ENCODE results near the gene PRKN. TPM values are rescaled to one million over a fixed set of nuclear protein-coding genes. Genes with fewer than 3 reads are reported as not detected.

Gene PRKN
- total RNA-seq, 1 experiment from 2014 or later = 2.0 TPM

DNA sequence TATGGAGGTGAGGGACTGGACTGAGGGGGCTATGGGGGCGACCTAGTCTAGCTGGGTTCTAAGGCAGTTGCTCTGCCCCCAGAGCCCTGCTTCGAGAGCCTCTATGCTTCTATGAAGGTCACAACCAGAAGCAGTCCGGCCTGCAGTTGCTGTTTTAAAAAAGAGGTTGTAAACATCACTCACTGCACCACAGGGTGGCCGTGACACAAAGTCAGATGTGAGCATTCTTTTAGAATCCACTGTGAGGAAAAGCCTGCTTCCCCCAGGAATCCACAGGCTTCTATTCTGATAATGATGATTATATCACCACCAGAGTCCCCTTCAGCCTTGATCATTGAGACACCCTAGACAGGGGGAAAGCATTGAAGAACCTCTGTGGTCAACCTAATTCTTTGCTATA, 1224.0 kb downstream of the PRKN start:
- Histone ChIP-seq H3K9ac (ENCODE audit: extremely low read depth, insufficient read length, low read length) (no peak overlapping the region), H4K5ac (ENCODE audit: insufficient read length, low read depth, low read length) (no peak overlapping the region), H2AK5ac (ENCODE audit: insufficient read length, low read length) (no peak overlapping the region), H3K79me2 (ENCODE audit: insufficient read depth, low read length) (no peaks in the 10 kb centered on the region), H2BK20ac (ENCODE audit: low read depth, low read length, poor library complexity, severe bottlenecking) (no peak overlapping the region), H4K20me1 (ENCODE audit: control insufficient read depth, insufficient read depth, insufficient read length) (no peaks in the 10 kb centered on the region), H3K18ac (ENCODE audit: insufficient read length, low read depth, low read length) (no peak overlapping the region), H3K27me3 (ENCODE audit: insufficient read depth, low read length) (no peaks in the 10 kb centered on the region), H3K23me2 (ENCODE audit: insufficient read length, low read depth, low read length, poor library complexity, severe bottlenecking) (no peaks in the 10 kb centered on the region), H3K4ac (ENCODE audit: low read depth, low read length) (no peak overlapping the region), H3T11ph (ENCODE audit: low read length) (no peak overlapping the region), H3K4me2 (ENCODE audit: insufficient read depth, insufficient read length, low read length) (no peak overlapping the region), H3K56ac (ENCODE audit: insufficient read length, low read depth, low read length) (no peak overlapping the region), H4K8ac (replicated peaks; ENCODE audit: insufficient read length, low read depth, low read length) (no peak overlapping the region), H3K27ac (ENCODE audit: insufficient read length, low read depth, low read length) (no peak overlapping the region), H3K79me1 (ENCODE audit: insufficient read depth, low read depth, low read length, poor library complexity, severe bottlenecking) (no peaks in the 10 kb centered on the region), H4K91ac (ENCODE audit: insufficient read length, low read depth, low read length) (no peak overlapping the region), H2BK15ac (ENCODE audit: low read depth, low read length) (no peak overlapping the region), H2AFZ (ENCODE audit: low read length) (no peak overlapping the region), H3K4me1 (ENCODE audit: insufficient read depth, low read length) (no peaks in the 10 kb centered on the region), H2BK5ac (ENCODE audit: insufficient read length, low read length) (no peak overlapping the region), H3K23ac (ENCODE audit: insufficient read length, low read depth, low read length) (no peak overlapping the region), H2BK120ac (ENCODE audit: low read depth, low read length, poor library complexity, severe bottlenecking) (no peak overlapping the region), H3K9me3 (ENCODE audit: control insufficient read depth, low read depth, low read length) (no peaks in the 10 kb centered on the region), H2BK12ac (ENCODE audit: insufficient read length, low read depth, low read length) (no peak overlapping the region), H3K14ac (ENCODE audit: insufficient read depth, low read length) (no peak overlapping the region)
- no peak overlapping the region for H3K4me3 Mint-ChIP-seq
- no CpG with 5 or more reads among the region's 4 CpGs for WGBS (ENCODE audit: extremely low coverage, insufficient read length, low lambda C conversion rate)
- H3K36me3 Mint-ChIP-seq (ENCODE audit: insufficient read depth in 1 of 3, low read depth in 3 of 3) = no peaks in the 10 kb centered on the region
- TF ChIP-seq, protein P1, sequence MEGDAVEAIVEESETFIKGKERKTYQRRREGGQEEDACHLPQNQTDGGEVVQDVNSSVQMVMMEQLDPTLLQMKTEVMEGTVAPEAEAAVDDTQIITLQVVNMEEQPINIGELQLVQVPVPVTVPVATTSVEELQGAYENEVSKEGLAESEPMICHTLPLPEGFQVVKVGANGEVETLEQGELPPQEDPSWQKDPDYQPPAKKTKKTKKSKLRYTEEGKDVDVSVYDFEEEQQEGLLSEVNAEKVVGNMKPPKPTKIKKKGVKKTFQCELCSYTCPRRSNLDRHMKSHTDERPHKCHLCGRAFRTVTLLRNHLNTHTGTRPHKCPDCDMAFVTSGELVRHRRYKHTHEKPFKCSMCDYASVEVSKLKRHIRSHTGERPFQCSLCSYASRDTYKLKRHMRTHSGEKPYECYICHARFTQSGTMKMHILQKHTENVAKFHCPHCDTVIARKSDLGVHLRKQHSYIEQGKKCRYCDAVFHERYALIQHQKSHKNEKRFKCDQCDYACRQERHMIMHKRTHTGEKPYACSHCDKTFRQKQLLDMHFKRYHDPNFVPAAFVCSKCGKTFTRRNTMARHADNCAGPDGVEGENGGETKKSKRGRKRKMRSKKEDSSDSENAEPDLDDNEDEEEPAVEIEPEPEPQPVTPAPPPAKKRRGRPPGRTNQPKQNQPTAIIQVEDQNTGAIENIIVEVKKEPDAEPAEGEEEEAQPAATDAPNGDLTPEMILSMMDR (conservative IDR thresholded peaks at IDR 0.05) = no peak
- peaks cover 0 to 1% of the 10 kb centered on the region in 2 experiments; a peak in 1 of 4 replicates for H3K4me1 Mint-ChIP-seq
- H3K27ac Mint-ChIP-seq = no peak overlapping the region
- DNase-seq = no peak
- no peaks in the 10 kb centered on the region; a peak in 1 of 5 replicates for H3K9me3 Mint-ChIP-seq
- H3K27me3 Mint-ChIP-seq (ENCODE audit: low read depth) = peaks cover 10% of the 10 kb centered on the region
